ENCODE data around the gene TNNT1.

The TNNT1 gene

DNA sequence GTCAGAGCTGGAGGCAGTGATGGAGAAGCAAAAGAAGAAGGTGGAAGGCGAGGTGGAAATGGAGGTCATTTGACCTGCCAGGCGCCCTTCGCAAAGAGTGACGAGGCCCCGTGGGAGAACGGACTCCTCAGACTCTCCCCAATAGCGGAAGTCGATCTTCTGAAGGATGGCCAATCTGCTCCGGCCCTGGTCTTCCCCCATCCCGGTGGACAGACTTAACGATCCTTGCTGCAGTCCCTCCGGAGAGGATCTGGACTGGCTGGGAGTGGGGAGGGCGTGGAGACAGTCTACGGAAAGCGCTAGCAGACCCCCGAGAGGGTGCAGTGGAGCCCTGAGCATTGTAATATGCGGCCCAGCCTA lies 61.5 kb downstream of the TNNT1 start:
- no peak for DNase-seq

DNA sequence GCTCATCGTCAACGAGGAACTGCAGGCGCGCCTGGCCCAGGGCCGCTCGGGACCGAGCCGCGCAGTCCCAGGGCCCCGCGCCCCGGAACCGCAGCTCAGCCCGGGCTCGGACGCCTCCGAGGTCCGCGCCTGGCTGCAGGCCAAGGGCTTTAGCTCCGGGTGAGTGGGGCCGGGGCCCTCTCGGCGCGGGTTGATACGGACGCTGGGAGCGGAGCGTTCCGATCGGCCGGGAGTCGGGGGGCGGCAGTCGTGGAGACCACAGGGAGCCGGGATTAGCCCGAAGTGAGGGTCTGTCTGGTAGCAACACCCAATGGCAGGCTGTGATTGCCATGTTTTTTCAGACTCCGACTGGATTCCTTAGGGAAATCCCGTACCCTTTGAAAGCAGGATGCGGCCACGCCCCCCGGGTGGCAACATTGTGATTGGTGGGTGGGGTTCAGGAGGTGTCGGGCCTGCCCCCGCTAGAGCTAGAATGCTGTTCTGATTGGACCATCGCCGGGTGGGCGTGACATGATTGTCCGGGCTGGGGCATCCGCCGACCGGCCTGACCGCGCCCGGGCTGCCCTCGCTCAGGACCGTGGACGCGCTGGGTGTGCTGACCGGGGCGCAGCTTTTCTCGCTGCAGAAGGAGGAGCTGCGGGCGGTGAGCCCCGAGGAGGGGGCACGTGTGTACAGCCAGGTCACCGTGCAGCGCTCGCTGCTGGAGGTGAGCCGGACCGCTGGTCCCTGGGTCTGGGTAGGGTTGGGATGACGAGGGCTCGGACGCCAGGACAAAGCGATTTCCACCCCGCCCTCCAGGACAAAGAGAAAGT lies 62.1 kb downstream of the TNNT1 start:
- no peak for DNase-seq

DNA sequence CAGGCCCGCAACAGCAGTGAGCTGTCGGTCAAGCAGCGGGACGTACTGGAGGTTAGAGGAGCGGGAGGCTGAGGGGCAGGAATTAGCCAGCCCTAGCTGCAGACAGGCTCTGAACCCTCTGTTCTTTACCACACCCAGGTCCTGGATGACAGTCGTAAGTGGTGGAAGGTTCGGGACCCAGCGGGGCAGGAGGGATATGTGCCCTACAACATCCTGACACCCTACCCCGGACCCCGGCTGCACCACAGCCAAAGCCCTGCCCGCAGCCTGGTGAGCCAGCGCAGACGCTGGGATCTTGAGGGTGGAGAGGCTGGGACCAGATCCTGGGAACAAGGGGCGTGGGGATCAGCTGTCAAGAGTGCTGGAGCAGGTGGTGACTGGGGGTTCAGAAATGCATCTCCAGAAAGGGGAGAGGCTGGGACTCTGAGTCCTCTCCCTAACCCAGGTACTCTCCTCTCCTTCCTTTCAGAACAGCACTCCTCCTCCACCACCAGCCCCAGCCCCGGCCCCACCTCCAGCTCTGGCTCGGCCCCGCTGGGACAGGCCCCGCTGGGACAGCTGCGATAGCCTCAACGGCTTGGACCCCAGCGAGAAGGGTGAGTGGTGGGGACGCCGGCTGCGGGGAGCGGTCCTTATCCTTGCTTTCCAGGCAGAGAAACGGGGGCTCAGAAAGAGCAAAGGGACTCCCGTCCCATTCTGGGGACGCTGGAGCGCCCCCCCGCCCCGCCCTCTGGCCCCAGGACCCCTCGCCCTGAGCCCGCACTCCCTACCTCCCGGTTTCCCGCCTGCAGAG lies 62.9 kb downstream of the TNNT1 start:
- no peak for DNase-seq

- no peak for DNase-seq
Measured at GRCh38 chr19:55084416-55084815, 64.6 kb downstream of the TNNT1 start.

DNA sequence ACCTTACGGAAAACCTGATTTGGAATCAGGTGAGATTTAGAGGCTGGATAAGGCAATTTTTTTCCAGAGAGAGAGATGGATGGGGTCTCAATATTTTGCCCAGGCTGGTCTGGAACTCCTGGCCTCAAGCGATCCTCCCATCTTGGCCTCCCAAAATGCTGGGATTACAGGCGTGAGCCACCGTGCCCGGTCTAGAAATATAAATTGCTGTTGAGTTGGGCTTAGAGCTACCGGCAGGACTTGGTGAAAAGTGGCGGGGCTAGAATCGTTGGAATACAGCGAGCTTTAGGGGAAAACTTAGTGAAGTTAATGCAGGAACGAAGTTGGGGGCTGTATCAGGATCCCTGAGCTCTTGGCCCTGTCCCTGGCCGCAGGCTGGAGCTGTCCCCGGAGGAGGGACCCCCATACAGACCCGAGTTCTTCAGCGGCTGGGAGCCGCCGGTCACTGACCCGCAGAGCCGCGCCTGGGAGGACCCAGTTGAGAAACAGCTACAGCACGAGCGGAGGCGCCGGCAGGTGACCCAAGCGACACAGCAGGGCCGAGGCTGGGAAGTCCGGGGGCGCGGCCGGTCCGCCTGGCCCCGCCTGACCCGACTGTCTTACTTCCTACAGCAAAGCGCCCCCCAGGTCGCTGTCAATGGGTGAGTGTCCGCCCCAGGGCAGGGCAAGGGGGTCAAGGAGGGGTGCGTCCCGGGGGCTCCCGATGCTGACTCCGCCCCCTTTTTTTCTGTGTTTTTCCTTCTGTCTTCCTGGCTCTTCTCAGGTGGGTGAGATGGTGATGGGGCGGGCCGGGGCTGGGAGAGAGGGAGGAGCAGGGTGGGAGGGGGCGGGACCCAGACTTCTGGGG lies 65.8 kb downstream of the TNNT1 start:
- DNase-seq, result no peak
